Naive thymus-derived CD4-positive, alpha-beta T cell (primary cell): ENCODE measurements around the gene SEBOX. TPM values are rescaled to one million over a fixed set of nuclear protein-coding genes. Genes with fewer than 3 reads are reported as not detected.

ENCODE experiments used
- ATAC-seq: fragments of 150-1000 bp; cut with Tn5 transposase; 2 replicates; pipeline ENCODE4 v1.10.0; 2021; ENCODE audit warnings: mild to moderate bottlenecking, moderate library complexity
- CTCF ChIA-PET: fragments of 350-600 bp; sonication (Branson Sonifier 250); formaldehyde crosslinking; loops from one replicate; lab custom pipeline; 2021; ENCODE audit warnings: antibody characterized with exemption; lab: Charles Lee
- POLR2A ChIA-PET: fragments of 350-600 bp; sonication (Branson Sonifier 250); formaldehyde crosslinking; loops from one replicate; lab custom pipeline; 2021; ENCODE audit warnings: antibody characterized with exemption, inconsistent platforms; lab: Charles Lee
- DNase-seq, 9 donors: peaks; one replicate each; pipeline versions ENCODE4 v3.0.0 to v3.0.0-alpha.2; 2020 to 2022; ENCODE audit warnings: mixed read lengths in 1 of 9
- H3K27ac ChIP-seq: one replicate; pipeline ENCODE4 v1.7.0; 2013; ENCODE audit warnings: mild to moderate bottlenecking, low read depth, low read length, moderate library complexity
- H3K27me3 ChIP-seq, 2 donors: one replicate each; pipeline ENCODE4 v1.7.0; 2013; ENCODE audit warnings: low read length in 2 of 2, mild to moderate bottlenecking in 2 of 2, moderate library complexity in 2 of 2; ENCODE audit not compliant: control insufficient read depth in 2 of 2, insufficient read depth in 2 of 2
- H3K36me3 ChIP-seq, 3 experiments: 1 replicate in 2 of 3; 2 replicates in 1 of 3; pipeline ENCODE4 v1.7.0; 2013; ENCODE audit warnings: low read length in 3 of 3, mild to moderate bottlenecking in 3 of 3, moderate library complexity in 1 of 3; ENCODE audit not compliant: insufficient read depth in 3 of 3, control insufficient read depth in 2 of 3
- H3K4me1 ChIP-seq, 2 donors: one replicate each; pipeline ENCODE4 v1.7.0; 2013; ENCODE audit warnings: low read length in 2 of 2, mild to moderate bottlenecking in 2 of 2, moderate library complexity in 1 of 2; ENCODE audit not compliant: control insufficient read depth in 2 of 2, insufficient read depth in 2 of 2
- H3K4me3 ChIP-seq: 2 replicates; pipeline ENCODE4 v1.7.0; 2013; ENCODE audit warnings: mild to moderate bottlenecking, low read length
- H3K9me3 ChIP-seq, 3 experiments: 1 replicate in 2 of 3; 2 replicates in 1 of 3; pipeline ENCODE4 v1.7.0; 2013; ENCODE audit warnings: low read length in 3 of 3; ENCODE audit not compliant: control insufficient read depth in 2 of 3
- H3K27ac Mint-ChIP-seq, 9 donors: one replicate each; pipeline ENCODE4 v1.8.0; 2020 to 2022; ENCODE audit warnings: mixed read lengths in 9 of 9, mild to moderate bottlenecking in 8 of 9, moderate library complexity in 5 of 9, inconsistent platforms in 2 of 9
- H3K27me3 Mint-ChIP-seq, 5 donors: one replicate each; pipeline ENCODE4 v1.8.0; 2021 to 2022; ENCODE audit warnings: mixed read lengths in 5 of 5, mild to moderate bottlenecking in 1 of 5
- H3K36me3 Mint-ChIP-seq, 5 donors: one replicate each; pipeline ENCODE4 v1.8.0; 2020 to 2022; ENCODE audit warnings: mixed read lengths in 5 of 5, mild to moderate bottlenecking in 3 of 5, inconsistent platforms in 1 of 5
- H3K4me1 Mint-ChIP-seq, 7 donors: one replicate each; pipeline ENCODE4 v1.8.0; 2020 to 2022; ENCODE audit warnings: mixed read lengths in 7 of 7, mild to moderate bottlenecking in 3 of 7, inconsistent platforms in 1 of 7
- H3K4me3 Mint-ChIP-seq, 10 donors: one replicate each; pipeline ENCODE4 v1.8.0; 2020 to 2022; ENCODE audit warnings: mild to moderate bottlenecking in 10 of 10, mixed read lengths in 10 of 10, moderate library complexity in 6 of 10, inconsistent platforms in 2 of 10
- H3K9me3 Mint-ChIP-seq, 11 donors: one replicate each; pipeline ENCODE4 v1.8.0; 2020 to 2022; ENCODE audit warnings: mixed read lengths in 11 of 11, mild to moderate bottlenecking in 4 of 11, inconsistent platforms in 1 of 11, moderate library complexity in 1 of 11
- intact Hi-C, 2 donors: fragments of 100-400 bp; cut with micrococcal nuclease; formaldehyde crosslinking; loops; one replicate each; pipeline ENCODE4 v1.15.1; 2023
- polyA plus RNA-seq, 2 donors: library from polyadenylated mRNA; unstranded; fragments of 300-500 nt; fragmentation: Illumina TruSeq; gene quantifications; one replicate each; pipeline ENCODE4 v1.2.3, GENCODE V29; 2021
- total RNA-seq, 6 experiments: library from RNA in 5 of 6; stranded (reverse) in 5 of 6; gene quantifications; 1 replicate in 5 of 6; 2 replicates in 1 of 6; pipeline ENCODE4 v1.2.3 and lab custom pipeline; 2021 to 2026

Gene SEBOX
- total and polyA plus RNA-seq, 7 experiments from 2014 or later, result not detected

- H3K36me3 Mint-ChIP-seq, result peaks cover 3 to 42% (median 7%) of the 10 kb centered on the region in 5 donors
- POLR2A ChIA-PET, result interaction anchor here (0.9 to 1.8 kb wide), 3 partner anchors 10 to 12 kb away, joined by 3 to 8 read pairs (median 3); partner anchors contain the start of genes IFT20, POLDIP2 and TNFAIP1
- H3K27ac Mint-ChIP-seq, result peak overlapping the region in 2 of 9 donors; percentile 54 to 59
- Histone ChIP-seq H3K4me3 (no peak overlapping the region), H3K9me3 (no peaks in the 10 kb centered on the region), H3K27me3 (no peaks in the 10 kb centered on the region), H3K27ac (no peak overlapping the region), H3K36me3 (peaks cover 8 to 98% (median 19%) of the 10 kb centered on the region in 3 experiments), H3K4me1 (no peaks in the 10 kb centered on the region)
- ATAC-seq (no peak), DNase-seq (no peak)
- H3K9me3 Mint-ChIP-seq, result no peaks in the 10 kb centered on the region
- CTCF ChIA-PET, result no interaction called here
- no peak overlapping the region for H3K4me3 Mint-ChIP-seq
- H3K4me1 Mint-ChIP-seq, result peaks cover 0 to 4% (median 0%) of the 10 kb centered on the region in 7 donors
- intact Hi-C loops, result no loop called here
- no peaks in the 10 kb centered on the region for H3K27me3 Mint-ChIP-seq
Observed at GRCh38 chr17:28345419-28346198, 19.4 kb downstream of the SEBOX start.

GRCh38 chr17:28344435-28344901 lies 20.5 kb downstream of the SEBOX start:
- ATAC-seq (no peak), DNase-seq (no peak)
- H3K27me3 ChIP-seq, result no peaks in the 10 kb centered on the region
- H3K9me3 ChIP-seq, result no peaks in the 10 kb centered on the region
- no peak overlapping the region for H3K27ac ChIP-seq
- H3K27ac Mint-ChIP-seq, result peak overlapping the region in 1 of 9 donors; percentile 43
- peaks cover 3 to 98% (median 15%) of the 10 kb centered on the region in 3 experiments for H3K36me3 ChIP-seq
- ChIA-PET POLR2A (interaction anchor here (0.6 to 1.0 kb wide), 2 partner anchors 13 to 131 kb away, joined by 3 read pairs; partner anchors contain the start of gene POLDIP2), CTCF (no interaction called here)
- H3K27me3 Mint-ChIP-seq, result no peaks in the 10 kb centered on the region
- peaks cover 0 to 40% (median 4%) of the 10 kb centered on the region in 5 donors for H3K36me3 Mint-ChIP-seq
- H3K4me3 ChIP-seq, result no peak overlapping the region
- H3K9me3 Mint-ChIP-seq, result no peaks in the 10 kb centered on the region
- peaks cover 0 to 4% (median 0%) of the 10 kb centered on the region in 7 donors for H3K4me1 Mint-ChIP-seq
- intact Hi-C loops, result no loop called here
- H3K4me1 ChIP-seq, result no peaks in the 10 kb centered on the region
- no peak overlapping the region for H3K4me3 Mint-ChIP-seq

DNA sequence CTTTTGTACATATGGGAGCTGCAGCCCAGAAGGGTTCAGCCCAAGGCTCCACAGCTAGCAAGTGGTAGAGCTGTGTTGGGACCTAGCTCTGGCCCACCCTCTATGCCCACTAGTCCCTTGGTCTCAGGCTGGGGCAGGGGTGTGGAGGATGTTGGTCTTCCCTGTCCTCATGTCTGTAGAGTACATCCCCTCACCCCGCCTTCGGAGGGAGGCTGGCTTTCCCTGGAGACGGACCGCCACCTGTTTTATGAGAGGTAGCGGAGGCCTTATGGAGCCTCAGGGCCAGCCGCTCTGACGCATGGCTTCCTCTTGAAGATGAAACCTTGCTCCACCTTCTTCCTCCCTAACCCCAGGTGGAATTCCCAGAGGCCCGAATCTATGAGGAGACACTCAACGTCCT lies 21.0 kb downstream of the SEBOX start:
- Mint-ChIP-seq H3K27me3 (no peaks in the 10 kb centered on the region), H3K9me3 (no peaks in the 10 kb centered on the region), H3K36me3 (peaks cover 0 to 40% (median 4%) of the 10 kb centered on the region in 5 donors), H3K4me1 (peaks cover 0 to 7% (median 0%) of the 10 kb centered on the region in 7 donors), H3K27ac (peak overlapping the region in 3 of 9 donors; percentile 31 to 62 (median 43)), H3K4me3 (no peak overlapping the region)
- Histone ChIP-seq H3K4me1 (no peaks in the 10 kb centered on the region), H3K36me3 (peaks cover 3 to 97% (median 14%) of the 10 kb centered on the region in 3 experiments), H3K9me3 (no peaks in the 10 kb centered on the region), H3K4me3 (no peak overlapping the region), H3K27ac (no peak overlapping the region), H3K27me3 (no peaks in the 10 kb centered on the region)
- intact Hi-C loops, result no loop called here
- ATAC-seq, result no peak
- ChIA-PET POLR2A (interaction anchor here (0.6 to 1.0 kb wide), 2 partner anchors 13 to 132 kb away, joined by 3 read pairs; partner anchors contain the start of gene POLDIP2), CTCF (no interaction called here)
- DNase-seq, result no peak

DNA sequence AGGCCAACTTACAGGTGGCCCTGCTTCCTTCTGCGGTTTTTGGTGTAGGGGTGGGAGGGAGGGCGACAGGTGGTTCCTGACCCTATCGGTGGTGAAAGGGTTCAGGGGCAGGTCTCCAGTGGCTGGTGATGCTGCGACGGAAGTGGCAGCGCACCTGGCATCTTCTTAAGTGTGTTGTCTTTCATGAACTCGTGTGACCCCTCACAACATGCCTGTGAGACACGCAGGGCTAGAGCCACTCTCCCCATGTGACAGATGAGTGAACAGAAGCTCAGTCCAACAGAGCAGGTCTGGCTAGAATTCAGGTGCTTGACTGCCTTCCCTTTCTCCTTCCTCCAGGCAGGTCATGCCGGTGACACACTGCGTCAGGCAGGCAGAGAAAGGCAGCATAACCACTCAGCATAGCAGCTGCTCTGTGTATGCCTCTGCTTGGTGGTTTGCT lies 21.5 kb downstream of the SEBOX start:
- Mint-ChIP-seq H3K9me3 (no peaks in the 10 kb centered on the region), H3K36me3 (peaks cover 0 to 40% (median 4%) of the 10 kb centered on the region in 5 donors), H3K27ac (peak overlapping the region in 6 of 9 donors; percentile 16 to 62 (median 42)), H3K27me3 (no peaks in the 10 kb centered on the region), H3K4me1 (peaks cover 0 to 10% (median 3%) of the 10 kb centered on the region in 7 donors), H3K4me3 (no peak overlapping the region)
- Histone ChIP-seq H3K4me3 (no peak overlapping the region), H3K27ac (no peak overlapping the region), H3K4me1 (no peaks in the 10 kb centered on the region), H3K27me3 (no peaks in the 10 kb centered on the region), H3K36me3 (peaks cover 3 to 92% (median 14%) of the 10 kb centered on the region in 3 experiments), H3K9me3 (no peaks in the 10 kb centered on the region)
- ChIA-PET CTCF (no interaction called here), POLR2A (no interaction called here)
- ATAC-seq (peak; percentile 32), DNase-seq (no peak)
- intact Hi-C loops, result no loop called here

GRCh38 chr17:28342313-28342712 lies 22.7 kb downstream of the SEBOX start:
- no peak for ATAC-seq
- intact Hi-C loops, result no loop called here
- Histone ChIP-seq H3K4me3 (no peak overlapping the region), H3K27me3 (no peaks in the 10 kb centered on the region), H3K4me1 (no peaks in the 10 kb centered on the region), H3K36me3 (peaks cover 0 to 80% (median 10%) of the 10 kb centered on the region in 3 experiments), H3K9me3 (no peaks in the 10 kb centered on the region), H3K27ac (no peak overlapping the region)
- Mint-ChIP-seq H3K36me3 (peaks cover 0 to 35% (median 4%) of the 10 kb centered on the region in 5 donors), H3K27ac (peak overlapping the region in 1 of 9 donors; percentile 9), H3K9me3 (no peaks in the 10 kb centered on the region), H3K4me1 (peaks cover 3 to 21% (median 14%) of the 10 kb centered on the region in 7 donors), H3K4me3 (no peak overlapping the region), H3K27me3 (no peaks in the 10 kb centered on the region)
- no peak for DNase-seq
- ChIA-PET CTCF (no interaction called here), POLR2A (interaction anchor here (0.6 to 1.2 kb wide), 2 partner anchors 10 to 29 kb away, joined by 3 to 5 read pairs; partner anchors contain the start of gene SARM1)

DNA sequence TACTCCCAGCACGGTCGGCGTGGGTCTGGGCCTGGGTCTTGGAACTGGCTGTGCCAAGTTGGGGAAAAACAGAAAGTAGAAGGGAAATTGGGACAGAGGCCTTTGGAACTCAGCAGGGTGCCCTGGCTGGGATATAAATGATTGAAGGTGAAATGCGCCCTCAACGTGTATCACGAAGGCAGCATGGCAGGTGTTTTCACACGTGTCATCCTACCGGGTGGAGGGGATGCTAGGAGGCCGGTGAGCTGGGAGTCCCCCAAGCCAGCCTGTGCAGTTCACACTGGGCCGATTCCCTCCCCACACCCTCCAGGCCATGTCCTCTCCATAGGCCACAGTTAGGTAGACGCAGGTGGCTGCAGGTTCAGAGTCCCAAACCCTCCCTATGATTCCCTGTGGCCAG lies 23.5 kb downstream of the SEBOX start:
- no peaks in the 10 kb centered on the region for H3K27me3 ChIP-seq
- DNase-seq, result no peak
- Mint-ChIP-seq H3K4me3 (no peak overlapping the region), H3K4me1 (peaks cover 9 to 29% (median 22%) of the 10 kb centered on the region in 7 donors), H3K36me3 (peaks cover 0 to 31% (median 4%) of the 10 kb centered on the region in 5 donors), H3K27me3 (no peaks in the 10 kb centered on the region), H3K27ac (no peak overlapping the region), H3K9me3 (no peaks in the 10 kb centered on the region)
- ChIA-PET POLR2A (interaction anchor here (1.2 kb wide), 1 partner anchor 30 kb away, joined by 3 read pairs; the partner anchor contains the start of gene SARM1), CTCF (no interaction called here)
- no peak for ATAC-seq
- H3K4me3 ChIP-seq, result no peak overlapping the region
- no peaks in the 10 kb centered on the region for H3K9me3 ChIP-seq
- intact Hi-C loops, result no loop called here
- no peak overlapping the region for H3K27ac ChIP-seq
- peaks cover 2 to 3% of the 10 kb centered on the region in 2 donors for H3K4me1 ChIP-seq
- H3K36me3 ChIP-seq, result peaks cover 0 to 72% (median 10%) of the 10 kb centered on the region in 3 experiments
